Neural crest cell (in vitro differentiated cells): ENCODE results near the gene CAVIN1. TPM values are rescaled to one million over a fixed set of nuclear protein-coding genes. Genes with fewer than 3 reads are reported as not detected.

ENCODE experiments used
- DNase-seq: peaks from one replicate; pipeline ENCODE4 v3.0.0; 2021; ENCODE audit warnings: low read depth, mixed read lengths, low spot score
- H3K27ac Mint-ChIP-seq: one replicate; pipeline ENCODE4 v1.8.0; 2021; ENCODE audit warnings: mild to moderate bottlenecking, mixed read lengths; ENCODE audit not compliant: unreplicated experiment
- H3K27me3 Mint-ChIP-seq: 2 replicates; pipeline ENCODE4 v1.8.0; 2021; ENCODE audit warnings: low read depth, mild to moderate bottlenecking, mixed read lengths
- H3K36me3 Mint-ChIP-seq: 2 replicates; pipeline ENCODE4 v1.8.0; 2021; ENCODE audit warnings: low read depth, mild to moderate bottlenecking, mixed read lengths
- H3K4me1 Mint-ChIP-seq: 2 replicates; pipeline ENCODE4 v1.8.0; 2021; ENCODE audit warnings: mixed read lengths
- H3K4me3 Mint-ChIP-seq: one replicate; pipeline ENCODE4 v1.8.0; 2021; ENCODE audit warnings: mild to moderate bottlenecking, mixed read lengths
- H3K9me3 Mint-ChIP-seq: 2 replicates; pipeline ENCODE4 v1.8.0; 2021; ENCODE audit warnings: mixed read lengths
- CTCF ChIP-seq: fragments of 200-600 bp; sonication (generic); conservative IDR thresholded peaks from 2 replicates; pipeline ENCODE4 v1.5.0; 2021; ENCODE audit warnings: antibody characterized with exemption, mild to moderate bottlenecking
- total RNA-seq: library from RNA; stranded (reverse); gene quantifications from 2 replicates; pipeline ENCODE4 v1.2.1, GENCODE V29; 2021

CAVIN1 gene
- total RNA-seq, 1 donor from 2014 or later, result 0.09 TPM

- DNase-seq, result no peak
- Mint-ChIP-seq H3K27me3 (peaks cover under 1% of the 10 kb centered on the region), H3K4me1 (peaks cover 32% of the 10 kb centered on the region), H3K36me3 (no peaks in the 10 kb centered on the region), H3K9me3 (no peaks in the 10 kb centered on the region), H3K4me3 (peak overlapping the region; percentile 45), H3K27ac (no peak overlapping the region)
- no peak for TF ChIP-seq CTCF
These were observed 41.2 kb downstream of the CAVIN1 start for GRCh38 chr17:42381898-42382297.

- H3K4me1 Mint-ChIP-seq, result peaks cover 28% of the 10 kb centered on the region
- no peak overlapping the region for H3K4me3 Mint-ChIP-seq
- no peaks in the 10 kb centered on the region for H3K36me3 Mint-ChIP-seq
- H3K9me3 Mint-ChIP-seq, result no peaks in the 10 kb centered on the region
- no peak for DNase-seq
- TF ChIP-seq CTCF, result no peak
- H3K27me3 Mint-ChIP-seq, result no peaks in the 10 kb centered on the region
- no peak overlapping the region for H3K27ac Mint-ChIP-seq
These were observed 42.1 kb downstream of the CAVIN1 start for GRCh38 chr17:42380935-42381334.

GRCh38 chr17:42378959-42379594, 44.0 kb downstream of the CAVIN1 start:
- Mint-ChIP-seq H3K27me3 (no peaks in the 10 kb centered on the region), H3K36me3 (no peaks in the 10 kb centered on the region), H3K4me1 (peaks cover 28% of the 10 kb centered on the region), H3K9me3 (no peaks in the 10 kb centered on the region), H3K4me3 (no peak overlapping the region), H3K27ac (no peak overlapping the region)
- no peak for DNase-seq
- TF ChIP-seq CTCF, result no peak

GRCh38 chr17:42378359-42378958, 44.6 kb downstream of the CAVIN1 start:
- H3K36me3 Mint-ChIP-seq, result no peaks in the 10 kb centered on the region
- no peaks in the 10 kb centered on the region for H3K9me3 Mint-ChIP-seq
- no peaks in the 10 kb centered on the region for H3K27me3 Mint-ChIP-seq
- H3K4me3 Mint-ChIP-seq, result no peak overlapping the region
- H3K27ac Mint-ChIP-seq, result no peak overlapping the region
- no peak for TF ChIP-seq CTCF
- peaks cover 28% of the 10 kb centered on the region for H3K4me1 Mint-ChIP-seq
- no peak for DNase-seq

DNA sequence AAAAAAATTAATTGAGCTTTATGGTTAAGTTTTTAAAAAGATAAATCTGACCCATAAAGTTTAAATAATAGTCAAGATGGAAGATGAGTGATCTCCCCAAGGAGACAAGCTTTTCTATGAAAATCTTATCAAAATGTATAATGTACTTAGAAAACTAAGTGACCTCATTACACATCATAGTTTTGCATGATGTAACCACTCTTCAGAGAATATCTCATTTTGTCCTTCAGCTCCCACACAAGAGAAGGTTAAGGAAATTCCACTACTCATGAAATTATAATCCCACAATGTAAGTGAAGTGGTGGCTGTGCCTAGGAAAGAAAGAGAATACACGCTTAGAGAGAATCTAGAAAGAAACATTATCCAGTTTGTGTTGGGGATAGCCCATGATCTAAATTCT, 49.2 kb downstream of the CAVIN1 start:
- H3K9me3 Mint-ChIP-seq, result peaks cover 4% of the 10 kb centered on the region
- H3K27me3 Mint-ChIP-seq, result no peaks in the 10 kb centered on the region
- peaks cover 6% of the 10 kb centered on the region for H3K4me1 Mint-ChIP-seq
- H3K4me3 Mint-ChIP-seq, result no peak overlapping the region
- H3K27ac Mint-ChIP-seq, result no peak overlapping the region
- H3K36me3 Mint-ChIP-seq, result peaks cover 8% of the 10 kb centered on the region
- no peak for TF ChIP-seq CTCF
- DNase-seq, result no peak
